ENCODE results near the gene DAZAP2.
"Not testable (repeated sequence)": the region's sequence is repeated elsewhere in the genome, so short reads cannot be mapped to it uniquely, and the experiment has no call there.

The DAZAP2 gene

GRCh38 chr12:51247523-51248206, 9.0 kb downstream of the DAZAP2 start:
- DNase-seq, result no peak

GRCh38 chr12:51253276-51253675, 14.7 kb downstream of the DAZAP2 start:
- DNase-seq, result no peak

GRCh38 chr12:51254536-51254935, 15.9 kb downstream of the DAZAP2 start:
- DNase-seq, result no peak

- DNase-seq, result not testable (repeated sequence)
These were observed 21.0 kb downstream of the DAZAP2 start for GRCh38 chr12:51259600-51259999.

GRCh38 chr12:51262758-51263177, 24.1 kb downstream of the DAZAP2 start:
- DNase-seq, result no peak

GRCh38 chr12:51263341-51263740, 24.7 kb downstream of the DAZAP2 start:
- DNase-seq, result no peak

- no peak for DNase-seq
These were observed 25.7 kb downstream of the DAZAP2 start for GRCh38 chr12:51264297-51264696.

- DNase-seq, result no peak
These were observed 26.4 kb downstream of the DAZAP2 start for GRCh38 chr12:51265024-51265423.

GRCh38 chr12:51269174-51270066, 30.8 kb downstream of the DAZAP2 start:
- peak; percentile 54 for DNase-seq

- DNase-seq, result peak; percentile 31
These were observed 31.7 kb downstream of the DAZAP2 start, which contains the start of gene SMAGP for GRCh38 chr12:51270067-51270950. Gene SMAGP (minus strand): TSS chr12:51270415. CDS start chr12:51269278, 1,137 bp downstream.

- DNase-seq, result no peak
These were observed 32.4 kb downstream of the DAZAP2 start for GRCh38 chr12:51270951-51271518.

GRCh38 chr12:51272810-51273209, 34.2 kb downstream of the DAZAP2 start:
- DNase-seq, result not testable (repeated sequence)

- DNase-seq, result no peak
These were observed 36.5 kb downstream of the DAZAP2 start for GRCh38 chr12:51275088-51275487.

GRCh38 chr12:51281202-51281924, 42.7 kb downstream of the DAZAP2 start:
- DNase-seq, result no peak

- no peak for DNase-seq
These were observed 47.2 kb downstream of the DAZAP2 start for GRCh38 chr12:51285843-51286242.

- not testable (repeated sequence) for DNase-seq
These were observed 53.2 kb downstream of the DAZAP2 start for GRCh38 chr12:51291603-51292513.

Measured in stimulated activated CD4-positive, alpha-beta T cell treated with anti-CD3 and anti-CD28 coated beads, Interleukin-12 subunit alpha, Interleukin-12 subunit beta, amount 100 ng/mL, for 4 hours (primary cell).